Measurements from ENCODE around the gene ACVR1B. TPM values are rescaled to one million over a fixed set of nuclear protein-coding genes. Genes with fewer than 3 reads are reported as not detected.

Gene ACVR1B
- total RNA-seq, 1 experiment from 2014 or later, result 112 TPM

- TF ChIP-seq CTCF (IDR thresholded peaks at IDR 0.05; ENCODE audit: insufficient read depth in 1 of 2, low read depth in 1 of 2, low read length in 1 of 2, severe bottlenecking in 1 of 2, unreplicated experiment in 1 of 2), result no peak
- Histone ChIP-seq H3K27me3 (replicated peaks; ENCODE audit: control insufficient read depth, insufficient read depth, low read length) (no peaks in the 10 kb centered on the region), H3K9me3 (no peaks in the 10 kb centered on the region), H3K4me1 (peaks cover 30% of the 10 kb centered on the region), H3K36me3 (ENCODE audit: control insufficient read depth, insufficient read depth, low read length) (no peaks in the 10 kb centered on the region), H3K4me3 (ENCODE audit: low read depth, low read length) (no peak overlapping the region)
- H3K4me1 Mint-ChIP-seq (ENCODE audit: low read depth, unreplicated experiment), result peaks cover 26% of the 10 kb centered on the region
- CTCF ChIA-PET, result interaction anchor here (0.5 to 1.6 kb wide), 5 partner anchors 10 to 102 kb away, joined by 3 to 5 read pairs (median 4); no protein-coding TSS in a partner anchor
- H3K27ac Mint-ChIP-seq (ENCODE audit: unreplicated experiment), result no peak overlapping the region
- POLR2A ChIA-PET, result no interaction called here
- no peaks in the 10 kb centered on the region for H3K9me3 Mint-ChIP-seq (ENCODE audit: unreplicated experiment)
- no peaks in the 10 kb centered on the region for H3K27me3 Mint-ChIP-seq (ENCODE audit: insufficient read depth, unreplicated experiment)
- DNase-seq, result no peak
- no peaks in the 10 kb centered on the region for H3K36me3 Mint-ChIP-seq (ENCODE audit: insufficient read depth, unreplicated experiment)
- intact Hi-C loops (cut with micrococcal nuclease; ENCODE audit: unreplicated experiment), result no loop called here
- BruUV-seq (replicated peaks), result no TSS peak
- no peak overlapping the region for H3K4me3 Mint-ChIP-seq (ENCODE audit: unreplicated experiment)
These were observed 28.6 kb upstream of the ACVR1B start for GRCh38 chr12:51922762-51923505.

DNA sequence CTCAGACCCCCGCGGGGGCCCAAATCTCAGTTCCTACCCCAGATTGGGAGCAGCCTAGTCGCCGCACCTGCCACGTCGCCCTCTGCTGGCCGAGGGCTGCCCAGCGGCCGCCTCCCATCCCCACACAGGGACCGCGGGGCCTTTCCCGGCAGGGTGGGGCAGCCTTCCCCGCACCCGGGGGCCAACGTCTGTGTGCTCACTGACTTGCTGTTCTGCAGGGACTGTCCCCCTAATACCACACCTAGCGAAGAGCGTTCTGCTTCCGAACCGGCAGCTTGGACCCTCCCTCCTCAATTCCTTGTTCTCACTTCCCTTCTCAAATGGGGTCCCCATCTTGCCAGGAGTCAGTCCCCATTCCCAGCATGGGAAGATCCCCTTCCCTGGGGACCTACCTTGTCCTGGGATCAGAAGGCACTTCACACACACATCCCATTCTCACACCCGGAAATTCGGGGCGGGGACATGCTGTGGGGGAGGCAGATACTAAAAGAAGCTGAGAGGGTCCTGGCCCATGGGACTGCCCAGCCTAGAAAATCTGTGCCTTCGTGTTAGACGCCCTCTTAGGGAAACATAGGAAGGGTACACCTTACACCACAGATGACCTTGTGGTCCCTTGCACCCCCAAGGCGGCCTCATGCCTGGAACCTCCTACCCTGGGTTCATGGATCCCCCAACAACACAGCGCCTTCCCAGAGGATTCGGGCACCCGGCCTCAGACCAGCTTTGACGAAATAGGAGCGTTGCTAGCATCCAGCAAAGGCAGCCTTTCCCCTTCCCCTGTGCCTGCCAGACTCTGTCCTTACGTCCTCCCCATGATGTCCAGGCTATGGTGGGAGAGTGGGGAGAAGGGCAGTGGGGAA is 27.8 kb upstream of the ACVR1B start:
- H3K4me3 Mint-ChIP-seq (ENCODE audit: unreplicated experiment), result no peak overlapping the region
- no peak overlapping the region for H3K4me3 ChIP-seq (ENCODE audit: low read depth, low read length)
- no peaks in the 10 kb centered on the region for H3K36me3 ChIP-seq (ENCODE audit: control insufficient read depth, insufficient read depth, low read length)
- H3K4me1 ChIP-seq, result peaks cover 30% of the 10 kb centered on the region
- intact Hi-C loops (cut with micrococcal nuclease; ENCODE audit: unreplicated experiment), result no loop called here
- TF ChIP-seq CTCF (IDR thresholded peaks at IDR 0.05; ENCODE audit: insufficient read depth in 1 of 2, low read depth in 1 of 2, low read length in 1 of 2, severe bottlenecking in 1 of 2, unreplicated experiment in 1 of 2), result peak; percentile 60 to 61
- H3K27me3 ChIP-seq (replicated peaks; ENCODE audit: control insufficient read depth, insufficient read depth, low read length), result no peaks in the 10 kb centered on the region
- peaks cover 26% of the 10 kb centered on the region for H3K4me1 Mint-ChIP-seq (ENCODE audit: low read depth, unreplicated experiment)
- BruUV-seq (replicated peaks), result no TSS peak
- DNase-seq, result peak in 1 of 2 experiments; percentile 42
- H3K9me3 ChIP-seq, result no peaks in the 10 kb centered on the region
- H3K27ac Mint-ChIP-seq (ENCODE audit: unreplicated experiment), result no peak overlapping the region
- ChIA-PET POLR2A (no interaction called here), CTCF (interaction anchor here (0.5 to 1.0 kb wide), 3 partner anchors 11 to 101 kb away, joined by 4 to 5 read pairs (median 4); no protein-coding TSS in a partner anchor)
- no peaks in the 10 kb centered on the region for H3K9me3 Mint-ChIP-seq (ENCODE audit: unreplicated experiment)
- H3K27me3 Mint-ChIP-seq (ENCODE audit: insufficient read depth, unreplicated experiment), result no peaks in the 10 kb centered on the region
- no peaks in the 10 kb centered on the region for H3K36me3 Mint-ChIP-seq (ENCODE audit: insufficient read depth, unreplicated experiment)

Measured in Caco-2 (cell line).